Endodermal cell (in vitro differentiated cells): Measurements from ENCODE around the gene ASB1. TPM values are rescaled to one million over a fixed set of nuclear protein-coding genes. Genes with fewer than 3 reads are reported as not detected.

ENCODE experiments used
- DNase-seq: peaks from one replicate; pipeline ENCODE4 v3.0.0-alpha.2; 2017
- H3K27ac ChIP-seq: 2 replicates; pipeline ENCODE4 v1.5.1; 2013; ENCODE audit warnings: mild to moderate bottlenecking, low read depth, low read length, moderate library complexity
- H3K27me3 ChIP-seq: 2 replicates; pipeline ENCODE4 v1.6.1; 2013; ENCODE audit warnings: mild to moderate bottlenecking, low read length, moderate library complexity; ENCODE audit not compliant: insufficient read depth, control insufficient read depth, poor library complexity, severe bottlenecking
- H3K36me3 ChIP-seq: 2 replicates; pipeline ENCODE4 v1.7.0; 2013; ENCODE audit warnings: mild to moderate bottlenecking, low read length, moderate library complexity; ENCODE audit not compliant: control insufficient read depth, insufficient read depth
- H3K4me1 ChIP-seq: one replicate; pipeline ENCODE4 v1.7.0; 2013; ENCODE audit warnings: low read length; ENCODE audit not compliant: control insufficient read depth, insufficient read depth
- H3K4me3 ChIP-seq: 2 replicates; pipeline ENCODE4 v1.5.1; 2013; ENCODE audit warnings: mild to moderate bottlenecking, low read length, moderate library complexity
- H3K9ac ChIP-seq: 2 replicates; pipeline ENCODE4 v1.6.1; 2013; ENCODE audit warnings: mild to moderate bottlenecking, low read length, moderate library complexity; ENCODE audit not compliant: poor library complexity, severe bottlenecking; ENCODE audit errors: extremely low read depth
- H3K9me3 ChIP-seq: 2 replicates; pipeline ENCODE4 v1.6.1; 2013; ENCODE audit warnings: mild to moderate bottlenecking, low read length, moderate library complexity; ENCODE audit not compliant: control insufficient read depth
- H3K27ac Mint-ChIP-seq: 2 replicates; pipeline ENCODE4 v1.8.0; 2020; ENCODE audit warnings: mixed read lengths
- H3K27me3 Mint-ChIP-seq: 2 replicates; pipeline ENCODE4 v1.8.0; 2021; ENCODE audit warnings: mild to moderate bottlenecking, mixed read lengths; ENCODE audit not compliant: insufficient read depth
- H3K36me3 Mint-ChIP-seq: 2 replicates; pipeline ENCODE4 v1.8.0; 2020; ENCODE audit warnings: low read depth, mixed read lengths
- H3K4me1 Mint-ChIP-seq: 2 replicates; pipeline ENCODE4 v1.8.0; 2020; ENCODE audit warnings: mixed read lengths
- H3K4me3 Mint-ChIP-seq: 2 replicates; pipeline ENCODE4 v1.8.0; 2020; ENCODE audit warnings: mild to moderate bottlenecking, moderate library complexity, mixed read lengths
- H3K9me3 Mint-ChIP-seq: 2 replicates; pipeline ENCODE4 v1.8.0; 2020; ENCODE audit warnings: mild to moderate bottlenecking, mixed read lengths
- WGBS, 2 experiments: methylation state at CpG; one replicate each; pipeline versions ENCODE4 v1.1.5 to v1.1.7; 2013; ENCODE audit warnings: missing lambda C conversion rate in 2 of 2, mixed read lengths in 1 of 2; ENCODE audit not compliant: insufficient coverage in 1 of 2, insufficient read length in 1 of 2; 5-methylcytosine and 5-hydroxymethylcytosine counted together
- total RNA-seq, 2 donors: library from RNA; stranded (reverse); fragmentation: NEBNext Ultra II Directional in 1 of 2; extraction: Animal tissue kit (Norgen Biotek cat#: 25700) in 1 of 2; gene quantifications; 2 replicates in 1 of 2; 3 replicates in 1 of 2; pipeline ENCODE4 v1.2.1, GENCODE V29; 2021
- TF ChIP-seq, protein P1 (sequence below): fragments of 200-600 bp; sonication (generic); conservative IDR thresholded peaks from 2 replicates; pipeline ENCODE4 v1.5.0; 2021; ENCODE audit warnings: antibody characterized with exemption, mild to moderate bottlenecking

The ASB1 gene
- total RNA-seq, 2 donors from 2014 or later, result 39.0 to 39.6 TPM

DNA sequence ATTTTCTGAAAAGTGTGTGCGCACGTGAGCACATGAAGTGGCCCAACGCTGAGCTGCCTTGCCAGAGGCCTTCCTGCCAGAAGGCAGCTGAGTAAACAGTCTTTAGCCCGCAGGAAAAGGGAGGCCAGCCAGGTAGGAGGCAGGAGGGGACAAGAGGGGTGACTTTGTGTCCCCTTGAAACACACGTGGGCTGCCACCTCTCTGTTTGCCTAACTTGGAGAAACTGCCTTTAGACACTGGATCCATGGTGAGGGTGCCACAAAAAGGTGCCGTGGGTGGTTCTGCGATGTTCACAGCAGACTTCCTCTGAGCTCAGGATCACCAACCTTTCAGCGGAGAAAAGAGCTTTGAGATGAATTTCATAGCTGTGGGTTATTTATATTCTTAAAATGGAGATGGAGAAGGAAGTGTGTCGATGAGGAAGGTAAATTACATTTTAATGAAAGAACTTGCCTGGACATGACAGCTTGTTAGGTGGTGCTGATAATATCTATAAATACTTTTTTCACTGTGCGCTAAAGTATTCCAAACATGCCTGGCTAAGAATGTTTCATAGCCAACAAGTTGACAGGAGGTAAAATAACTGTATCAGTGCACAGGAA is 36.6 kb upstream of the ASB1 start:
- TF ChIP-seq, protein P1, sequence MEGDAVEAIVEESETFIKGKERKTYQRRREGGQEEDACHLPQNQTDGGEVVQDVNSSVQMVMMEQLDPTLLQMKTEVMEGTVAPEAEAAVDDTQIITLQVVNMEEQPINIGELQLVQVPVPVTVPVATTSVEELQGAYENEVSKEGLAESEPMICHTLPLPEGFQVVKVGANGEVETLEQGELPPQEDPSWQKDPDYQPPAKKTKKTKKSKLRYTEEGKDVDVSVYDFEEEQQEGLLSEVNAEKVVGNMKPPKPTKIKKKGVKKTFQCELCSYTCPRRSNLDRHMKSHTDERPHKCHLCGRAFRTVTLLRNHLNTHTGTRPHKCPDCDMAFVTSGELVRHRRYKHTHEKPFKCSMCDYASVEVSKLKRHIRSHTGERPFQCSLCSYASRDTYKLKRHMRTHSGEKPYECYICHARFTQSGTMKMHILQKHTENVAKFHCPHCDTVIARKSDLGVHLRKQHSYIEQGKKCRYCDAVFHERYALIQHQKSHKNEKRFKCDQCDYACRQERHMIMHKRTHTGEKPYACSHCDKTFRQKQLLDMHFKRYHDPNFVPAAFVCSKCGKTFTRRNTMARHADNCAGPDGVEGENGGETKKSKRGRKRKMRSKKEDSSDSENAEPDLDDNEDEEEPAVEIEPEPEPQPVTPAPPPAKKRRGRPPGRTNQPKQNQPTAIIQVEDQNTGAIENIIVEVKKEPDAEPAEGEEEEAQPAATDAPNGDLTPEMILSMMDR, result no peak
- no peak overlapping the region for H3K27ac Mint-ChIP-seq
- H3K4me1 Mint-ChIP-seq, result no peaks in the 10 kb centered on the region
- Histone ChIP-seq H3K9me3 (no peaks in the 10 kb centered on the region), H3K27me3 (no peaks in the 10 kb centered on the region), H3K9ac (no peak overlapping the region), H3K4me3 (no peak overlapping the region), H3K27ac (no peak overlapping the region), H3K4me1 (no peaks in the 10 kb centered on the region), H3K36me3 (no peaks in the 10 kb centered on the region)
- no peak for DNase-seq
- peaks cover 9% of the 10 kb centered on the region for H3K36me3 Mint-ChIP-seq
- no peaks in the 10 kb centered on the region for H3K27me3 Mint-ChIP-seq
- no peaks in the 10 kb centered on the region for H3K9me3 Mint-ChIP-seq
- 91 to 94% methylated on average over 10 of the region's 10 CpGs for WGBS, 2 experiments
- no peak overlapping the region for H3K4me3 Mint-ChIP-seq

DNA sequence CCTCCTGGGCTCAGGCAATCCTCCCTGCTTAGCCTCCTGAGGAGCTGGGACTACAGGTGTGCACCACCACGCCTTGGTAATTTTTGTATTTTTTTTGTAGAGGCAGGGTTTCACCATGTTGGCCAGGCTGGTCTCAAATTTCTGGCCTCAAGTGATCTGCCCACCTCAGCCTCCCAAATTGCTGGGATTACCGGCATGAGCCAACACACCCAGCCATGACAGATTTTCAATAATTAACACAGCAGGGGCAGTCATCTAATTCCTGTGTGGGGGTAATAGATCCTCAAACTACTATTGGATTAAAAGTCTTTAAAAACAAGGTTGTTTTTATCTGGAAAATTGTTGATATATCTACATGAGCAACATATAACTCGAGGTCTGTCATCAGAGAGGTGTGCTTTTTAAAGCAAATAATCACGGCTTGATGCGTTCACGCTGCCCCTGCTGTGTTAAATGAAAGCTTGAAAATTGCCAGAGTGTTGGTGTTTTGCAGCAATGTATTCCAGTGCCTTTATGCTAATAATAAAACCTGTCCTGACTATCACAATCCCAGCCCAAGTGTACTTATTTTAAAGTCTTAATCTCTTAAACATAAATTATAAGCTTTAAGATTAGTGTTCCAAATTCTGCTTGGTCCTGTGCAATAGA is 35.6 kb upstream of the ASB1 start:
- H3K36me3 ChIP-seq, result no peaks in the 10 kb centered on the region
- TF ChIP-seq, protein P1, result no peak
- Mint-ChIP-seq H3K27me3 (no peaks in the 10 kb centered on the region), H3K4me1 (no peaks in the 10 kb centered on the region), H3K36me3 (peaks cover 7% of the 10 kb centered on the region), H3K4me3 (no peak overlapping the region), H3K27ac (no peak overlapping the region), H3K9me3 (no peaks in the 10 kb centered on the region)
- no peak for DNase-seq
- WGBS, 2 experiments, result 86 to 93% methylated on average over 4 to 6 of the region's 6 CpGs
- no peak overlapping the region for H3K27ac ChIP-seq
- H3K9me3 ChIP-seq, result no peaks in the 10 kb centered on the region
- H3K4me1 ChIP-seq, result no peaks in the 10 kb centered on the region
- no peaks in the 10 kb centered on the region for H3K27me3 ChIP-seq
- no peak overlapping the region for H3K4me3 ChIP-seq
- no peak overlapping the region for H3K9ac ChIP-seq

DNA sequence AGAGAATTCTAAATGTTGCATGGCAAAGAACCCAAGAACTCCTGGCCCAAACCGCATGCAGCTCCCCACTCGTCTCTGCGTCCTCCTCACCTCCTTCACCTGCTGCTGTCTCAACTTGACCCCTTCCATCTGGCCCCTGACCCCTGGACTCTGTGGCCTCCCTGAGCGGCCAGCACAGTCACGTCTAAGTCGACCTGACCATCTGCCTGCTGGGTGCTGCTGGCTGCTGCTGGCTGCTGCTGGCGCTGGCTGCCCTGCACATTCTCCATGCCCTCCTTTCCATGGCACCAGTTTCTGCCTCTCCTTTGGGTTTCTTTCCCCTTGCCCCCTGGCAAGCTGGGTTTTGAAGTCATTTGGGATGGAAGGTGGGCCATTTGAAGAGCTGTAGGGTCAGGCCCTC is 30.1 kb upstream of the ASB1 start:
- no peaks in the 10 kb centered on the region for H3K9me3 ChIP-seq
- H3K27ac ChIP-seq, result no peak overlapping the region
- Mint-ChIP-seq H3K4me1 (no peaks in the 10 kb centered on the region), H3K9me3 (no peaks in the 10 kb centered on the region), H3K27me3 (no peaks in the 10 kb centered on the region), H3K36me3 (peaks cover 15% of the 10 kb centered on the region), H3K4me3 (no peak overlapping the region), H3K27ac (no peak overlapping the region)
- H3K9ac ChIP-seq, result no peak overlapping the region
- no peaks in the 10 kb centered on the region for H3K4me1 ChIP-seq
- no peaks in the 10 kb centered on the region for H3K27me3 ChIP-seq
- DNase-seq, result no peak
- H3K4me3 ChIP-seq, result no peak overlapping the region
- peaks cover 21% of the 10 kb centered on the region for H3K36me3 ChIP-seq
- TF ChIP-seq, protein P1, result no peak
- 92 to 94% methylated on average over 7 of the region's 7 CpGs for WGBS, 2 experiments
